GM19324 (cell line): ENCODE measurements around the gene SLC6A18.

Experiments used
- ATAC-seq: cut with Tn5 transposase; IDR thresholded peaks from one replicate; pipeline ENCODE4 v1.9.1; 2021; ENCODE audit warnings: mild to moderate bottlenecking, moderate library complexity; ENCODE audit not compliant: unreplicated experiment, low FRiP score

Gene SLC6A18

DNA sequence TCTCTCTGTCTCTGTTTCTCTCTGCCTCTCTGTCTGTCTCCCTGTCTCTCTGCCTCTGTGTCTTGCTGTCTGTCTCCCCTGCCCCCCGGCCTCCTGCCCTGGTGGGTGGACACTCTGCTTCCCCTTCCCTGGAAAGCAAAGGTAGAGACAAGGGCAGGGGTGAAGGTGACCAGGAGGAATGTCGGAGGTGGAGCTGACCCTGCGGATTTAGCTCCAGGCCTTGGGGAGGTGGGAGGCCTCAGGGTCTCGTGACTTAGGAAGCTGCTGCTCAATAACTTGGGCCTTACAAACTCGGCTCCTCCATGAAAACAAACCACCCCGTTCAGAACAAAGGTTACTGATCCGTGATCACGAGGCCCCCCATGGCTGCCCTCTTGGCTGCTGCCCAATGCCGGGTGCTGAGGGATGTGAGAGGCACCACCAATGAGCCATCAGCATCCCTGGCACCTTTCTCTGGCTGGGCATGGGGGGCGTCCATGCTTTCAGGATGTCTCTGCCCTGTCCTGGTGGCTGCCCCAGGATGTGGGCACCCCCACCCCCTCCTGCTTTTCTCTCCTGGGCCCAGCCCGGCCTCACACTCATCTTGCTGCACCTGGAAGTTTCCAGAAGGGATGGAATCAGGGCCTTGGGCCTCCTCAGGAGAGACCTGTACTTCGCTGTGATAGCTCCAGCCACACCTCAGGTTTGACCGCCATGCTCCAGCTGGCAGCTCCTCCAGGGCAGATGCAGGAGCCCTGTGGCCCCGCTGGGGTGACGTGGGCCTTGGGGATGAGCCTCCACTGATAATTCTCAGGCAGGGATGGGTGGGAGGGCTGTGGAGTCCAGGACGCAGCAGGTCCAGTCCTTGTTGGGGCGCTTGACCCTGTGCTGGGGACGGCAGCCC, 38.6 kb upstream of the SLC6A18 start:
- no peak for ATAC-seq

DNA sequence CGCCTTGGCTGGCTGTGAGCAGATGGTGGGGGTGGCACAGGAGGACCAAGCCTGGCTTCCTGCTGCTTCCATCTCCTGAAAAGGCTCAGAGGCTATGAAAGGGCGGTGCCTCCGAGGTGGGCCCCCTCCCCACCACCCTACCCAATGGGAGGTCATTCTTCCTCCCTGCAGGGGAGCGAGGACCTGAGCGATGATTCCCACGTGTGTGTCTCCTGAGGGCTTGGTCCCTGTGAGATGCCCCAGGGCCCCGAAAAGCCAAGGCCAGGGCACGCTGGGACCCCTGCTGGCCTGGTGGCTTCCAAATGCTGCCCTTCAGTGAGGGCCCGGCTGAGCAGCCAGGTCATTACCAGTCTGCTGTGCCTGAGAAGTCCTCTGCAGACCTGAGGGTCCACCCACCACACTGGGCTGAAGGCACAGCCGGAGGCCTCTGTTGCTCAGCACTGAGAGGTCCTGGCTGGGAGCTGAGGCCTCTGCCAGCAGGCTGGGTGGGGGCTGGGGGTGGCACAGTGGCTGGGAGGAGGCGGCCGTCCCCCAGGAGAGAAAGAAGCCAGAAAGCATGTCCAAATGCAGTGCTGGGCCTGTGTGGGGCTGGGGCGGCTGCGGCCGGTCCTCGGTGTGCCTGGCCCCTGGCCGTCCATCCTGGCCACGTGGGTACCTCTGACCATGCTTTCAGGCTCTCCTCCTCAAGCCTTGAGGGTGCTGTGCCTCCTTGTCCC, 37.8 kb upstream of the SLC6A18 start:
- no peak for ATAC-seq

DNA sequence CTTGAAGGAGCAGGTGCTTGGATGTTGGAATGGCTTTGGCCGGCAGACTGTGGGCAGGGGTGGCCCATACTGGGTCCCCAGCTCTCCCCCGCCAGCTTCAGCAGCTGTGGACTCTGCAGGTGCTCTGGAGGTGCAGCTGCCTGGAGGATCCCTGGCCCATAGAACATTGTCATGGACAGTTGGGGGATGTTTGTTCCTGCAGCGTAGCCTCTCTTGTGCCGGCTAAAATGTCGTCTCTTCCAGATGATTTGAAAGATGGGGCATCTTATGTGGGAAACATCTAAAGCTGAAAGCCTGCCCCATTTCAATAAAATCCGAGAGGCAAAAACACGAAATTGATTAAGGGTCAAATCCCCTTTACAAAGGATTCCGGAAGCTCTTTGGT, 37.2 kb upstream of the SLC6A18 start:
- no peak for ATAC-seq

DNA sequence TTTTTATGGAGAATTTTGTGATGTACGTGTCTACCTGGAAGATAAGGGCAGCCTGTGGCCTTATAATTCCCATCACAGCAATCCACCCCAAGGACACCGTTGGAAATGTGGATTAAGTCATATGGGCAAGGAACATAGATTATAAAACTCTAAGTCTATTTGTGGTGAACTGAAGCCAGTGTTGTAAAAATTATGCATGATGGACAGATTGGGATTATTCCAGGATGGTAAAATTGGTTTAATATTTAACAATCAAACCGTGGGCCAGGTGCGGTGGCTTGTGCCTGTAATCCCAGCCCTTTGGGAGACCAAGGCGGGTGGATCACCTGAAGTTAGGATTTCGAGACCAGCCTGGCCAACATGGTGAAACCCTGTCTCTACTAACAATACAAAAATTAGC, 36.7 kb upstream of the SLC6A18 start:
- no peak for ATAC-seq

DNA sequence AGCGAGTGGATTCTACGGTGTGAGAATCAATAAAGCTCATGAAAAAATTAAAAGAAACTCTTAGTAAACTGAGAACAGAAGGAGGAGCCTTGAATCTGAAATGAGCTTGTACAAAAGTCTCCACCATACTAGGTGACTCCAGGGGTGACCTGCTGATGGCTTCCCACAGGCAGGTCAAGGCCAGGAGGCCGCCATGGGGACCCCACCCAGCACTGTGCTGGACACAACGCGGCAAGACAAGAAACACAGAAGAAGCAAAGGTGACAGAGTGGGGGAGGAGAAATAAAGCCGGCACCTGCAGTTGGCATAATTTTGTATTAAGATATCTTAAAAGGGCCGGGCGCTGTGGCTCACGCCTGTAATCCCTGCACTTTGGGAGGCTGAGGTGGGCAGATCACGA, 35.9 kb upstream of the SLC6A18 start:
- ATAC-seq = no peak

DNA sequence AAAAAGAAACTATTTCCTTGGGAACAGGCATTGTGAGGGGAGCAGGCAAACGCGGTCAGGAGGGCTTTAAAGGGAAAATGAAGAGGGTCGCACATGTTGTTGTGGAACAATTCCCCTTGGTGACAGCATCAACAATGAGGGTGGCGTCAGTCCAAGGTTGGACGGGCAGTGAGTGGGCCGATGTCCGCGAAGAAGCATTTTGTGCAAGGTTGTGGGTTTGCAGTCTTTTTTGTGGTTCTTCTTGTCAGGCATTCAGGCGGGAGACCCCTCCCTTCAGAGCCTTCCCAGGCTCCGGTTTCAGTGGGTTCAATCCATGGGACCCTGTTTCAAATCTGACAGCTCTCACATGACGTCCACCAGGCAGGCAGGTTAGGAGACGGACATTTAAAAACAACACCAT, 34.9 kb upstream of the SLC6A18 start:
- no peak for ATAC-seq

DNA sequence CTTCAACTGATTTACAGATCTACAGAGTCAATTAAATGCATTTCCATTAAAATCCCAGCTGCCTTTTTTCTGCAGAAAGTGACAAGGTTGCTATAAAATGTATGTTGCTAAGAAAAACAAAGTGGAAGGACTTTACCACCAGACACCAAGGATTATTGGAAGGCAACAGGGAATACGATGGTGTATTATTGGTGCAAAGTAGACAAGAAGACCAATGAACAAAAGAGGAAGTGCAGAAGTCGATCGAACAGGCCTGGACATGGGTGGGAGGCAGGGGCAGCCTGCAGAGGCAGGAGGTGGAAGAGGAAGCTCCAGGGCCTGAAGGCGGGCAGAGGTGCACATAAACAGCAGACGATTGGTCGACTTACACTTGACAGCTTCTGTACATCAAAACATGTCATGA, 34.3 kb upstream of the SLC6A18 start:
- ATAC-seq = no peak

DNA sequence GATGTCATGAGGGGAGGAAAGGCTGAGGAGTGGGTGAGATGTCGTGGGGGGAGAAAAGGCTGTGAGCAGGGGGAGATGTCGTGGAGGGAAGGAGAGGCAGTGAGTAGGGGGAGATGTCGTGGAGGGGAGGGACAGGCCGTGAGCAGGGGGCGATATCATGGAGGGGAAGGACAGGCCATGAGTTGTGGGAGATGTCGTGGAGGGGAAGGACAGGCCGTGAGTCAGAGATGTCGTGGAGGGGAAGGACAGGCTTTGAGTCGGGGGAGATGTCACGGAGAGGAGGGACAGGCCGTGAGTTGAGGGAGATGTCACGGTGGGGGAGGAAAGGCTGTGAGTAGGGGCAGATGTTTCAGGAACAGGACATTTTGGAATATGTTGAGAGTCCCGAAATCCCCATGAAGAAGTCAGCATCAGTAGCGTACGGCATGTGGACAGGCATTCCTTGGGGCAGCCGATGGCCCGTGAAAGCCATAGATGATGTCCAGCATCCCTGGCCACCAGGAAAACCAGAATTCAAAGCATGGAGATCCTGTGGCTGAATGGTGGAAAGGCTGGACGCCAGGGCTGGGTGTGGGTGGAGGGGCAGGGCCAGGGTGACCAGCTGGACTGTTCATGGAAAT, 32.1 kb upstream of the SLC6A18 start:
- no peak for ATAC-seq

DNA sequence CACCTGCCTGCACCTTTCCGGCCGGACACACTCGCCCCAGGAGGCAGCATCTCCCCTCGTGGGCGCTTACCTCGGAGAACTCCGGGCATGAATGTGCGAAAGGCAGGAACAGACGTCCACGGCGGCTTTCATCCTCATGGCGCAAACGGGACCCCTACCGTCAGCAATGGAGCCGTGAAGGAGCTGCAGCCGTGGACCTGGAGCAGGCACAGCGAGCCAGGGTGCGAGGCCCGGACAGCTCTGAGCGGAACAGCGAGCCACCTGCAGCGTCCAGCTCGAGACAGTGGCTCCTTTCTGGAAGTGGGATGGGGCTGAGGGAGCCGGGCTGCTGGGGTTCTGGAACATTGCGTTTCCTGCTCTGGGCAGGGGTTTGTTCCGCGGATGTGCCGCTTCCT, 31.6 kb upstream of the SLC6A18 start:
- ATAC-seq = no peak

DNA sequence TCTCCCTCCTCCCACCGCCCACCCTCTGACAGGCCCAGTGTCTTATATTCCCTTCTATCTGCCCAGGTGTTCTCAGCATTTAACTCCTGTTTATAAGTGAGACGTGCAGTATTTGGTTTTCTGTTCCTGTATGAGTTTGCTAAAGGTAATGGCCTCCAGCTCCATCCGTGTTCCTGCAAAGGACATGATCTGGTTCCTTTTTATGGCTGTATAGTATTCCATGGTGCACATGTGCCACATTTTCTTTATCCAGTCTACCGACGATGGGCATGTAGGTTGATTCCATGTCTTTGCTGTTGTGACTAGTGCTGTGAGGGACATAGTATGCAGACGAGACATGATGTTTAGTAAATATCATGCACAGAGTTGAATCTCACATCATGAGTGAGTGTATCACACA, 30.8 kb upstream of the SLC6A18 start:
- ATAC-seq = no peak

DNA sequence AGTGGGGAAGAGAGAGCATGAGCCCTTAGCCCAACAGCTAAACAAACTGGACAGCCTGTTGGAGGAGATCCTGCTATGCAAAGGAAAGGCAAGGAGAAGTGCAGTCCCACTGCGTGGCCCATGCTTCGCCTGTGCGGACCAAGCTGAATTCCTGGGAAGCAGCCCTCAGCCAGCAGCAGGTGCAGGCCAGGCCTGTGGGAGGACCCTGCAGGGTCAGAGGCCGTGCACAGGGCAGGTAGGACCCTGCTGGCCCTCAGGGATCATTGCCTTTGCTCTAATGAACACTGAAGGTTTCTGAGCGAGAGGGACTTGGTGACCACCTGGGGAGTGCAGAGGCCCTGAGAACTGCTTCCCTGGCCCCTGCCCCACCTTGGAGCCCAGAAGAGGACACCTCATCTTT, 29.7 kb upstream of the SLC6A18 start:
- ATAC-seq = no peak

DNA sequence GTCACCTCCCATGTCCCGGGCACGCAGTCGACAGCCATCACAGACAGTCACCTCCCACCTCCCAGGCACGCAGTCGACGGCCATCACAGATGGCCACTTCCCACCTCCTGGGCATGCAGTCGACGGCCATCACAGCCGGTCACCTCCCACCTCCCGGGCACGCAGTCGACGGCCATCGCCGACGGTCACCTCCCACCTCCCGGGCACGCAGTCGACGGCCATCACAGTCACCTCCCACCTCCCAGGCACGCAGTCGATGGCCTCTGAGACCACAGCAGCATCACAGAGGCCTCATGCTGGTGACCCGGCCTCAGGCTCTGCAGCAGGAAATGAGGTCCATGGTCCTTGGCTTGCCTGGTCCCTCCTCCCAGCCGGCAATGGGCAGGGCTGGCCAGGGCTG, 29.3 kb upstream of the SLC6A18 start:
- no peak for ATAC-seq

DNA sequence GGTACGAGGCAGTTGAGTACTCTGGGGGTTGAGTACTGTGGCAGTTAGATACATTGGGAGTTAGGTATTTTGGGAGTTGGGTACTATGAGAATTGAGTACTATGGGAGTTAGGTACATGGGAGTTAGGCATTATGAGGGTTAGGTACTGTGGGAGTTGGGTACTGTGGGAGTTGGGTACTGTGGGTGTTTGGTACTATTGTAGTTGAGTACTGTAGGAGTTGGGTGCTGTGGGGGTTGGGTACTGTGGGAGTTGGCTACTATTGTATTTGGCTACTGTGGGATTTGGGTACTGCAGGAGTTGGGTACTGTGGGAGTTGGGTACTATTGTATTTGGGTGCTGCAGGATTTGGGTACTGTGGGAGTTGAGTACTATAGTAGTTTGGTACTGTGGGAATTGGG, 28.6 kb upstream of the SLC6A18 start:
- no peak for ATAC-seq

DNA sequence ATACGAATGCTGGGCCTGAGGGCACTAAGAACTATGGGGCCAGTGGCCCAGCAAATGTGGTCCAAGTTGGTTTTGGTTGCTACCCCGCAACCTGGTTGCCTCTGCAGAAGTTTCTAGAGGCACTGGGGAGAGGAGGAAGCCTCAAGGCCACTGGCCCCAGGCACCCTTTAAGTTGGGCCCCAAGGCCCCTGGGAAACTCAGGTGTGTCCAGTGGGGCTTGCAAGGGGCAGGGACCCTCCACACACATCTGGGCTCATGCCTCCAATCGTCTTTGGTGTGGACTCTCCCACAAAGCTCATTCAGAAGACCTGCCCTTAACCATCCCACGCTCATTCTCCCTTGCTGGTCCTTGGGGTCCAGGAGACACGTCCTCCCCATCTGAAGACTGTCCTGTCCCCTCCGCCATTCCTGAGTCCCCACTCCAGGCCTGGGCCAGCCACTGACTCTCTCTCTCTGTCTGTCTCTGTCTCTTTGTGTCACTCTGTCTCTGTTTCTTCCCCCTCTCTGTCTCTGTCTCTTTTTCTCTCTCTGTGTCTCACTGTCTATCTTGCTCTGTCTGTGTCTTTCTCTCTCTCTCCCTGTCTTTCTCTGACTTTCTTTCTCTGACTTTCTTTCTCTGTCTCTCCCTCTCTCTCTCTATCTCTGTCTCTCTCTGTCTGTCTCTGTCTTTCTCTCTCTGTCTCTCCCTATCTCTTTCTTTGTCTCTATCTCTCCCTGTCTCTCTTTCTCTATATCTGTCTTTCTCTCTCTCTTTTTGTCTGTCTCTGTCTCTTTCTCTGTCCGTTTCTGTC, 27.1 kb upstream of the SLC6A18 start:
- no peak for ATAC-seq

DNA sequence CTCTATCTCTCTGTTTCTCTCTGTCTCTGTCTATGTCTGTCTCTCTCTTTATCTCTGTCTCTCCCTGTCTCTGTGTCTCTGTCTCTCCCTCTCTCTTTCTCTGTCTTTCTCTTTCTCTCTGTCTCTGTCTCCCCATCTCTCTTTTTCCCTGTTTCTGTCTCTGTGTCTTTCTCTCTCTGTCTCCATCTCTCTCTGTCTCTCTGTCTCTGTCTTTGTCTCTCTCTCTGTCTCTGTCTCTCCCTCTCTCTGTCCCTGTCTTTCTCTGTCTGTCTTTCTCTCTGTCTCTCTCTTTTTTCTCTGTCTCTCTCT, 25.9 kb upstream of the SLC6A18 start:
- no peak for ATAC-seq

DNA sequence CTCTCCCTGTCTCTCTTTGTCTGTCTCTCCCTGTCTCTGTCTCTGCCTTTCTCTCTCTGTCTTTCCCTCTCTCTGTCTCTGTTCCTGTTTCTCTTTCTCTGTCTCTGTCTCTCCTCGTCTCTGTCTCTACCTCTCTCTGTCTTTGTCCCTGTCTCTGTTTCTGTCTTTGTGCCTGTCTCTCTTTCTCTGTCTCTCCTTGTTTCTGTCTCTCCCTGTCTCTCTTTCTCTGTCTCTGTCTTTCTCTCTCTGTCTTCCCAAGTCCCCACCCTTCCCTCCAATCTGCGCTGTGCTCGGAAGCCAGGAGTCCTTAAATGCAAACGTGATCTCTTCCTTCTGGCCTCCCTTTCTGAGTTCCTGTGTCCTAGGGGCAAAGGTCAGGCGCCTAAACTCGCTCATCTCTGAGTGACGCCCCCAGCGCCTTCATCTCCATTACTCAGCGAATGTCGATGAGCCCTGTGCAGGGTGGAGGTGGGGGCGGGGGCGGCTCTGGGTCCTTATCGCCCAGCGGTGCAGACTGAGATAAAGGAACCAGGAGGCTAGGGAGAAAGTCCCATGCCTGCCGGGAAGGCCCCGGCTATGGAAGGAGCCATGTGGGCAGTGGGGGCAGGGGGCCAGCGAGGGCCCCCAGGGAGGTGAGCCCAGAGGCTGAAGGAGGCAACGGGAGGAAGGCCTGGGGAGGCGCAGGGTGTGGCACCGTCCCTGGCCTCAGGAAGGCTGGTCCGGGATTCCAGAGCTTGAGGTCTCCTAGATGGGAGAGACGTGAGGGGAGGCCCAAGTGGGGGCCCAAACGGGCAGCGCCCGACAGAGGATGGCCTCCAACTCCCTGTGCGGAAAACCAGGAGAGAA, 25.3 kb upstream of the SLC6A18 start:
- no peak for ATAC-seq

DNA sequence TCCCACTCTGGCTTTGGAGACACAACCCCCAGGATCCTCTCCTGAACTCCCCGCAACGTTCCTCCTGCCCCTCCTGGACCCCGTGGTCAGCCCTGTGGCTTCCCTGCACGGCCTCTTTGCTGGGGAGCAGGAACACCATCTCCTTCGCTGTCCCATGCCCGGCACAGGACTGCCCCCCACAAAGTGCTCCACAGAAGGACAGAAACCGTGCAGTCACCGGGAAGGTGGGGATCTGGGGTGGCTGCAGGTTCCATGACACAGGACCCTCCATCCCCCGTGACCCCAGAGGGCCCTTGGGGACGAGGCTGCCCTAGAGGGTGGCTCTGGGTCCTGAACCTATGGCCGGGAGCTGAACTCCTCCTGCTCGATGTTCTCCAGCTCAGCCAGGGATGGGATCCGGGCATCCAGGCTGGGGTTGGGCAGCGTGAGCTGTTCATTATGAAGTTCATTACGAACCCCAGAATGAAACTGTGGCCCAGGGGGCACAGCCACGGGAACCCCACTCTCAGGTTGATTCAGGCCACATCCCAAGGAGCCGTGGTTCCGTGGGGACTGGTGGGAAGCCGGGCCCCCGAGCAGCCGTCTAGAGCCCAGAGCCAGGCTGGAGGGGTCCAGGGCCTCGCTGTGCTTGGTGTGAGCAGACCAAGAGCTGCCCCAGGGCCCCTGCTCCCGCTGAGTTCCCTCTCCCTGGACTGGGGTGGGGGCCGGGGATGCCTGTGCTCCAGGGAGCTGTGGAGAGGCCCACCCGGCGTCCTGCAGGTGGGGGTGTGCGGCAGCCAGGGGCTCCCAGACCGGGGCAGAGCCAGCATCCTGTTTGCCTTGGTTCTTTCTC, 24.5 kb upstream of the SLC6A18 start:
- no peak for ATAC-seq

DNA sequence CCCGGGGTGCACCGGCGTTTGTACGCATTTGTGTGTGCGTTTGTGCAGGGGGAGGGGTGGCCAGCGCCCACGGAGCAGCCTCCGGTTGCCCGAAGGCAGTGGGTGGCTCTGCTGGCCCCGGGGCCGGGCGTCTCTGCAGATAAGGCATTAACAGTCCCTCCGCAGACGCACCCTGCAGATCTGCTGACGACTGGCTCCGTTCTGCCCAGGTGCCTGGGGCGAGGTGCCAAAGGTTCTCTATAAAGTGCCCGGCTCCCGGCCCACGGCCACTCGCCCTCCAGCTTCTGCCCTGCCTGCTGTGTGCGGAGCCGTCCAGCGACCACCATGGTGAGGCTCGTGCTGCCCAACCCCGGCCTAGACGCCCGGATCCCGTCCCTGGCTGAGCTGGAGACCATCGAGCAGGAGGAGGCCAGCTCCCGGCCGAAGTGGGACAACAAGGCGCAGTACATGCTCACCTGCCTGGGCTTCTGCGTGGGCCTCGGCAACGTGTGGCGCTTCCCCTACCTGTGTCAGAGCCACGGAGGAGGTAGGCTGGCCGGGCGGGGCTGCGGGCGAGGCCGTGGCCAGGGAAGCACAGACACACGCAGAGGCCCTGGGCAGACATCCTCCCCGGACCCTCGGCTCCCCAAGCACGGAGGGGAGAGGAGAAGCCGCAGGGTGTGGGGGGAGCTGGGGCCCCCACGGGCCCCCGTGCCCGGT, 23.7 kb upstream of the SLC6A18 start, which contains the start of gene SLC6A19:
TSS of gene SLC6A19 (plus strand) at position 269 of the 699 bp plus-strand sequence. CDS start at position 325, 56 bp downstream.
- no peak for ATAC-seq
